GM21423 (cell line): ENCODE results near the gene ADIPOQ.
A peak's percentile ranks its signal among the peaks of the same experiment; 100 is the strongest.
"Not testable (repeated sequence)": the region's sequence is repeated elsewhere in the genome, so short reads cannot be mapped to it uniquely, and the experiment has no call there.

Experiments
- ATAC-seq: cut with Tn5 transposase; IDR thresholded peaks from one replicate; pipeline ENCODE4 v1.9.1; 2021; ENCODE audit warnings: mild to moderate bottlenecking, moderate library complexity; ENCODE audit not compliant: unreplicated experiment

Gene ADIPOQ

DNA sequence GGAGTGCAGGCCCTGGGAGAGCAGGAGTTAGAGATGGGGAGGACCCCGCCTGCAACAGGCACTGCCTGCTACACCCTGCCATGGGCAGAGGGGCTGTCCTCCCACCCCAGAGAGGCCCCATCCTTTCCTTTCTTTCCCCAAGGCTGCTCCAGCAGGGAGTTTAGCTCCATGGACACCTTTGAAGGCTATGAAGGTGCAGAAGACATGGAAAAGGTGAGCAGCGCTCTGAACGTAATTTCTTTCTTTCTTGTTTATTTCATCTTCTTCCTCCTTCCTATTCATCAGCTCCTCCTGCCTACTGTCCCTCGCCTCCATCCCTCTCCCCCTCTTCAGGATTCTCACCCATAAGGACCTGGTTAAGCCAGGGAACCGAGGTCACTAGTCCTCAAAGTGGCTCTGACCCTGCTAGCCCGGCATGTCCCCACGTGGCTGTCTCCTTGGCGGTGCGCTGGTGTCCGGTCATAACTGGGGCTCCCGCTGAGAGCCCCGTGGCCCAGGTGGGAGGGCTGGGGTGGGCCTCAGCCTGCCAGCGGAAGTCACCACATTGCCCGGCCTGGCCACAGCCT lies 16.0 kb upstream of the ADIPOQ start:
- ATAC-seq = no peak

DNA sequence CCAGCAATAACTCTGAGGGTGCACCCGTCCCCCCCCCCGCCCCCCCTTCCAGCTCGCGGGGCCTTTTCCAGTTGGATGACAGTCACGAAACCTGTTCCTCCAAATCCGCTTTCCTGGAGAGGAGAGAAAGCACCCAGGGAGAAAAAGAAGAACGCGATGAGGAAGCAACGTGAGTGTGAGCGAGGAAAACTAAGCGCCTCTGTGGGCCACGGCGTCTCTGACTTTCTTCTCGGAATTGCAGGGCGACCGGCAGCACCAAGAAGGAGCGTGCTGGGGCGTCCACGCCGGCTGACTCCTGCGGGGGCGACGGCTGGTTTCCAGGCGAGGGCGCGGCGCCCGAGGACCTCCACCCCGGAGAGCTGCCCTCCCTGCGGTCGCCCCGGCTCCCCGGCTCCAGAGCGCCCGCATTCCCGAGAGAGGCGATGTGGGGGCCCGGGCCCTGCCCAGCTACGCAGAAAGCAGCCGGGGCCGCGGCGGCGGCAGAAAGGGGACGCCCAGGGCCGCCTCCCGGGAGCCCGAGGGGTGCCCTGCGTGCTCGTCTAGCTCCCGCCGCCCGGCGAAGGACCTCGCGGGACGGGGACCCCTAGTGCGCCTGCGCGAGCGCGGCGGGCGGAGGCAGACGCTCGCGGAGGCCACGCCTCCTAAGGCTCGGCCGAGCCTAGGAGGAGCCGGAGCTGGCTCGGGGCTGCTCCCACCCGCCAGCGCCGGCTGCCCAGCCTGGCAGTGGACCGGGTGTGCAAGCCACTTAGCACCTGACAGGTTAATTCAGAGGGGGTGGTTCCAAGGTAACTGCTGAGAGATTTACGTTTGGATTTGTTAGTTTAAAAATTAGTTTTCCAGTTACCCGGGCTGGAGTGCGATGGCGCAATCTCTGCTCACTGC lies 15.3 kb upstream of the ADIPOQ start:
- ATAC-seq = peak; percentile 89

DNA sequence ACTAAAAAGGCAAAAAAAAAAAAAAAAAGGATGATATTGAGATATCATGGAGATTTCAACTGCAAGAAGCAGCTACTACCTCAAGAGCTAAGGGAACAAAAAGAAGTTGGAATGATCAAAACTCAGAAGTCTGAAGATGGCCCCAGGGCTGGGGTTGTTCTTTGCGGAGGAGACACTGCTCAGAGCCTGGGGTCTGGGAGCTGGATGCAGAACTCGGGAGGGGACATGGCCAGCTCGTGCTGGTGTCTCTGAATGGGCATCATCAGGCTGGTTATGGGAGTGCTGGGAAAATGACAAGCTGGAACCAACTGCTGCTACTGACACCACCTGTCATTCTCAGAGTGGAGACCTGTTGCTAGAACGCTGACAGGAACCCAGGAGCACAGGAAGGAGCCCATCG lies 14.2 kb upstream of the ADIPOQ start:
- ATAC-seq = no peak

DNA sequence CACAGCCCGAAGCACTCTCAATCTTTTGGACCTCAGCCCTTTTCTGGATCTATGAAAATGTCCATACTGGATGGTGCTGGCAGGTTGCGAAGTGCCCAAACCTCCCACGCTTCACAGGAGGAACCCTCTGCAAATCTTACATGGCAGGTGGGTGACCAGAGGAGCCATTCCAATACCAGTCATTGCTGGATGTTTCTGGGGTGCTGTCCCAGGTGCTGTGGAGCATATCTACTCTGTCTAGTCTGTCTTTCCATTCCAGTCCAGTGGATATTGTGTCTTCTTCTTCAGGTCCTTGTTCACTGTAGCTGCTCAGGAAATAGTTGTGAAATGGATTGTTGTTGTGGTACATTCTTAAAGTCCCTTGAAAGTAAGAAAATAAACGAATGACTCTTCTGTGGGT lies 10.7 kb upstream of the ADIPOQ start:
- no peak for ATAC-seq

DNA sequence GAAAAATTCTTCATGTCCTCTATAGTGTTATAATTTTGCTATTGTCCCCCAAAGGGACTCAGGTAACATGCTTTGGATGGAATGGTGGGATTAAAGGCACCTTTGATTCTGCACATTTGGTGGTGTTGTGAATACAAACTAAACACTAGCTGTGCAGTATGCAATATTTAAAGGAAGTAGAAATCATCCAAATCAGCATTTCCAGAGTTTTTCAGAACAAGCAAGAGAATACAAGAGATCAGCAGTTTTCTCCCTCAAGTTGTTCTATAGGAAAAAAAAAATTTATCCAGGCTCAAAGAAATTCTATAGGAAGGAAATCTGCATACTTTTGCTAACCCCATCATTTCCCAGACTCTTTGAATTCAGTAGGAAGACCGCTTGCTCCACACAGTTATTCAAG lies 10.2 kb upstream of the ADIPOQ start:
- no peak for ATAC-seq

DNA sequence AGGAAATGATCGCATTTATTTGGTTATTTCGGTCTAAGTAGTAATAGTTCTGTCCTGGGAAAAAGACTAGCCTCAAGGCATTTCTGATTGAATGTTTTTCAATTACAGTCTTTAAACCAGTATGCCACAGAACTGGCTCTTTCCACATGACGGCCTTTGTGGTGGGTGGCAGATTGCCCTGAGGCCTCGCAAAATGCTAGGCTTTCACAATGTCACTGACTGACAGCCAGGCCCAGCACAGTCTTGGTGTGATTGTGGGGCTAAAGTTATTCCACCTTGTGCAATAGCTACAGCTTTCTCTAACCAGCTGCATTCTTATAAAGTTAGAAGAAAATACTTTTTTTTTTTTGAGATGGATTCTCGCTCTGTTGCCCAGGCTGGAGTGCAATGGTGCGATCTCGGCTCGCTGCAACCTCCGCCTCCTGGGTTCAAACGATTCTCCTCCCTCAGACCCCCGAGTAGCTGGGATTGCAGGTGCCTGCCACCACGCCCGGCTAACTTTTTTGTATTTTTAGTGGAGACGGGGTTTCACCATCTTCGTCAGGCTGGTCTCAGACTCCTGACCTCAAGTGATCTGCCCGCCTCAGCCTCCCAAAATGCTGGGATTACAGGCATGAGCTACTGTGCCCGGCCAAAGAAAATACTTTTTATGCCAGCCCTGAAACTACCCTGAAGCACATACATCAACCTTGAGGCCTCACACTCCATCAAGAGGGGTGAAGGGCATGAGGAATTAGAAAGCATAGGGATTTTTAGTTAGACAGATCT lies 2.5 kb upstream of the ADIPOQ start:
- ATAC-seq = no peak

DNA sequence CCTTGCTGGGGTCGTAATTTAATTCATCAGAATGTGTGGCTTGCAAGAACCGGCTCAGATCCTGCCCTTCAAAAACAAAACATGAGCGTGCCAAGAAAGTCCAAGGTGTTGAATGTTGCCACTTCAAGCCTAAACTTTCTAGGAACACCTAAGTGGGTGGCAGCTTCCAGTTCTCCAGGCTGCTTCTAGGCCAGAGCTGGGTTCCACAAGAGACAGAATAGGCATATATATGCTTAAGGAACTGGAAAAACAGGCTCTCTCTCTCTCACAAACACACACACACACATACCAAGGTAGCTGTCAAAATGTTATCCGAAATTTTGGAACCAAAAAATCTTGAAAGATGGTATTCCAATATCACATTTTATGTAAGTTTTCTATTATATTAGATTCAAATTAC lies 890 bp upstream of the ADIPOQ start:
- no peak for ATAC-seq

DNA sequence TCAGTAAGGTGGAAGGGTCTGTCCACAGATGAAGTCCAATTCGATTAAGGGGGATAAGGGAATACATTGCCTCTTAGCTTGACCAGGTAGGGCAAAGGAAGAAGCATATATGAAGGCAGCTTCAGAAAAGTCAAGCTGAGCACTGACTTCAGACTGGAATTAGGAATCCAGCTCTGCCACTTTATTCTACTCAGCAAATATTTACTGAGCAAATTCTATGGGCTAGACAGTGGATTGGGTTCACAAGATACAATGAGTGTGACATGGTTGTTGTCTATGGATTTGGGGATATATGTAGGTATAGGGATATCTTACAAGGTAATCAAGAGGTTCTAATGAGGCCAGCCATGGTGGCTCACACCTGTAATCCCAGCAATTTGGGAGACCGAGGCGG lies 526 bp downstream of the ADIPOQ start:
- ATAC-seq = no peak

DNA sequence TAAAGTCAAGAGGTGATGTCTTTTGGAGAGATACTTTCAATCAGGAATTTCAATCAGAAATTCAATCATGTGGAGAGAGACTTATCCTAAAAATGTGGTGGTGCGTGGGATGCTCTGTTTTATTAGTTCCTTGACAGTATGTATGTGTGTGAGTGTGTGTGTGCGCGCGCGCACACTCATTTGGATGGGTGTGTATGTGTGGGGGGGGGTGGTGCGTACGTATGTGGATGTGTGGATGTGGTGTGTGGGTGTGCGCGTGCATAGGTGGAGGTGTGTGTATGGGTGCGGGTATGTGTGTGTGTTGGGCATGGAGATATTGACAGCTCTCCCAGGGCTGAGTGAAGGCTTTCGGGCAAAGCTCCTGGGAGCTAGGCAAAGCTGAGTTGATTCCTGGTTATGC lies 2.4 kb downstream of the ADIPOQ start:
- no peak for ATAC-seq

DNA sequence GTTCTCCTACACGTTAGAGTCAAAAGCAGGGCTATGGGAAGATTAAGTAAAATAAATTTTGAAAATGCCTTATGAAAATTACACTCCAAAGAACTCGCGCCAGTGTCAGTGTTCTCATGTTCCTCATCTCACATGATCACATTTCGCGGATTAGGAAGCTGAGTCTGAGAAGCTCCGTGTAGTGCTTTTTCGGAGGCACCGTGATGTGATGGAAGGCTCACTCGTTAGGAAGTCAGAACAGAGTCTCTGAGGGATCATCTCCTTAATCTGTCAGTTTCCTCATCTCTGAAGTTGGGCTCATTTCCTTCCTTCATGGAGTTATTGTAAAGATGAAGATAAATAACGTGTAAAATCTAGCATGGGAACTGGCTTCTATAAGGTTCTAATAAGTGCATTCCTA lies 3.2 kb downstream of the ADIPOQ start:
- ATAC-seq = no peak

DNA sequence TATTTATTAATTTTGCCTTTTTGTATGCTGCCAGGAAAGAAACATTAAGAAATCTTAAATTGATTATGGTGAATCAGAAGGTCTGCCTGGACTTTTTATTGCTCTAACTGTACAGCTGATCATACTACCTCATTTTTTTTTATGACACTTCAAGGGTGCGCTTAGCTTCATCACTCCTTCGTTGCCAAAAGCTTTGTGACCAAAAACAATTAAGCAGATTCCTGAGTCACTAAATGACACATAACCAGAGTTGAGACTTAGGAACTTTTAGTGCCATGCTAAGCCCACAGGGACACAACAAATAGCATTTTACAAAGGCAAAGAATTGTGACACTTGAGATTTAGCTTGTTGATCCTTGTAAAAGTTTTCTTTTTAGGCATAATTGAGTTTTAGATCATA lies 4.9 kb downstream of the ADIPOQ start:
- ATAC-seq = no peak

DNA sequence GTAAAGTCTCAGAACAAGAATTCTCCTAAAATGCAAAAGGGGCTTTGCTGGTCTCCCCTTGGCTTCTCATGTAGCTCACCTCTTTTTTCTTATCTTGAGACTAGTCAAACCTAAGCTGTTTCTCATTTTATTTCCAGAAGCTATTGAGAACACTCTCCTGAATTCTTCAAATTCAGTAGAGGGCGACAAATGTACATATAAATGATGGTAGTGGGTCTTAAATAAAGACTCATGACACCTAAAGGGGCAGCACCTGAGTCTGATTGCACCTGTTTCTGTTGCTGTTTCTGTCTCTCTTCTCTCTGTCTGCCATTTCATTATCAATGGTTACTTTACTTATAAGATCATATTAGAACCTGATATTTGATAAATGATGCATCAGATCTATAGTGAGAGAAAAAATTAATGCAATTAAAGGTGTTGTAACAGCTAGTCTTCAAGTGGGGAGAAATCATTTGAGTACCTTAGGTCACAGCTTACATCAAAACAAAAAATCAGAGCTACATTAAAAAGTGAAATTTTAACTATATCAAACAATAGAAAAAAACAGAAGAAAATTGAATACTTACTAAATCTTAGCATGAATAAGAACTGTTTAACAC lies 7.0 kb downstream of the ADIPOQ start:
- ATAC-seq = peak; percentile 62

DNA sequence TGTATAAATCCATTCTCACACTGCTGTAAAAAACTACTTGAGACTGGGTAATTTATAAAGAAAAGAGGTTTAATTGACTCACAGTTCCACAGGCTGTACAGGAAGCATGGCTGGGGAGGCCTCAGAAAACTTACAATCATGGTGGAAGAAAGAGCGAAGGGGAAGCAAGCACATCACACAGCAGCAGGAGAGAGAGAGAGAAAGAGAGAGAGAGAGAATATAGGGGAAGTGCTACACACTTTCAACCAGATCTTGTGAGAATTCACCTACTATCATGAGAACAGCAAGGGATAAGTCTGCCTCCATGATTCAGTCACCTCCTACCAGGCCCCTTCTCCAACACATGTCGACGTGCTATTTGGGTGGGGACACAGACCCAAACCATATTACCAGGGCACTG lies 9.3 kb downstream of the ADIPOQ start:
- ATAC-seq = not testable (repeated sequence)

DNA sequence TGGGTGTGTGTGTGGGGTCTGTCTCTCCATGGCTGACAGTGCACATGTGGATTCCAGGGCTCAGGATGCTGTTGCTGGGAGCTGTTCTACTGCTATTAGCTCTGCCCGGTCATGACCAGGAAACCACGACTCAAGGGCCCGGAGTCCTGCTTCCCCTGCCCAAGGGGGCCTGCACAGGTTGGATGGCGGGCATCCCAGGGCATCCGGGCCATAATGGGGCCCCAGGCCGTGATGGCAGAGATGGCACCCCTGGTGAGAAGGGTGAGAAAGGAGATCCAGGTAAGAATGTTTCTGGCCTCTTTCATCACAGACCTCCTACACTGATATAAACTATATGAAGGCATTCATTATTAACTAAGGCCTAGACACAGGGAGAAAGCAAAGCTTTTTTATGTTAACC lies 10.5 kb downstream of the ADIPOQ start:
- ATAC-seq = no peak

DNA sequence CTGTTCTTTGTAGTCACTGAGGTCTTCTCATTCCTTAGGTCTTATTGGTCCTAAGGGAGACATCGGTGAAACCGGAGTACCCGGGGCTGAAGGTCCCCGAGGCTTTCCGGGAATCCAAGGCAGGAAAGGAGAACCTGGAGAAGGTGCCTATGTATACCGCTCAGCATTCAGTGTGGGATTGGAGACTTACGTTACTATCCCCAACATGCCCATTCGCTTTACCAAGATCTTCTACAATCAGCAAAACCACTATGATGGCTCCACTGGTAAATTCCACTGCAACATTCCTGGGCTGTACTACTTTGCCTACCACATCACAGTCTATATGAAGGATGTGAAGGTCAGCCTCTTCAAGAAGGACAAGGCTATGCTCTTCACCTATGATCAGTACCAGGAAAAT lies 11.6 kb downstream of the ADIPOQ start:
- ATAC-seq = no peak

DNA sequence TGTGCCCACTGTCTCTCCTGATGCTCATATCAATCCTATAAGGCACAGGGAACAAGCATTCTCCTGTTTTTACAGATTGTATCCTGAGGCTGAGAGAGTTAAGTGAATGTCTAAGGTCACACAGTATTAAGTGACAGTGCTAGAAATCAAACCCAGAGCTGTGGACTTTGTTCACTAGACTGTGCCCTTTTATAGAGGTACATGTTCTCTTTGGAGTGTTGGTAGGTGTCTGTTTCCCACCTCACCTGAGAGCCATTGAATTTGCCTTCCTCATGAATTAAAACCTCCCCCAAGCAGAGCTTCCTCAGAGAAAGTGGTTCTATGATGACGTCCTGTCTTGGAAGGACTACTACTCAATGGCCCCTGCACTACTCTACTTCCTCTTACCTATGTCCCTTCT lies 12.4 kb downstream of the ADIPOQ start:
- ATAC-seq = no peak

DNA sequence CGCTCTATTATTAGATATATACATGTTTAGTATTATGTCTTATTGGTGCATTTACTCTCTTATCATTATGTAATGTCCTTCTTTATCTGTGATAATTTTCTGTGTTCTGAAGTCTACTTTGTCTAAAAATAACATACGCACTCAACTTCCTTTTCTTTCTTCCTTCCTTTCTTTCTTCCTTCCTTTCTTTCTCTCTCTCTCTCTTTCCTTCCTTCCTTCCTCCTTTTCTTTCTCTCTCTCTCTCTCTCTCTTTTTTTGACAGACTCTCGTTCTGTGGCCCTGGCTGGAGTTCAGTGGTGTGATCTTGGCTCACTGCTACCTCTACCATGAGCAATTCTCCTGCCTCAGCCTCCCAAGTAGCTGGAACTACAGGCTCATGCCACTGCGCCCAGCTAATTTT lies 15.2 kb downstream of the ADIPOQ start:
- ATAC-seq = no peak

DNA sequence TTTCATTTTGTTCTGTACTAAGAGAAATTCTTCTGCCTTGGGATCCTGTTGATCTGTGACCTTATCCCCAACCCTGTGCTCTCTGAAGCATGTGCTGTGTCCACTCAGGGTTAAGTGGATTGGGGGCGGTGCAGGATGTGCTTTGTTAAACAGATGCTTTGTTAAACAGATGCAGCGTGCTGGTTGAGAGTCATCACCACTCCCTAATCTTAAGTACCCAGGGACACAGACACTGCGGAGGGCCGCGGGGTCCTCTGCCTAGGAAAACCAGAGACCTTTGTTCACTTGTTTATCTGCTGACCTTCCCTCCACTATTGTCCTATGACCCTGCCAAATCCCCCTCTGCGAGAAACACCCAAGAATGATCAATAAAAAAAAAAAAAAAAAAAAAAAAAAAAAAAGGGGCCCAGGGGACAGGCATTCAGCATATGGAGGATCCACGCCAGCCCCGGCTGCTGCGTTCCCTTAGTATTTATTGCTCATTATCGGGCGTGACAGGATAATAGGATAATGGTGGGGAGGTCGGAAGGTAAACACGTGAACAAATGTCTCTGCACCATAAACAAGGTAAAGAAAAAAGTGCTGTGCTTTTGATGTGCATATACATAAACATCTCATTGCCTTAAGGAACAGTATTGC lies 22.8 kb downstream of the ADIPOQ start:
- ATAC-seq = not testable (repeated sequence)

DNA sequence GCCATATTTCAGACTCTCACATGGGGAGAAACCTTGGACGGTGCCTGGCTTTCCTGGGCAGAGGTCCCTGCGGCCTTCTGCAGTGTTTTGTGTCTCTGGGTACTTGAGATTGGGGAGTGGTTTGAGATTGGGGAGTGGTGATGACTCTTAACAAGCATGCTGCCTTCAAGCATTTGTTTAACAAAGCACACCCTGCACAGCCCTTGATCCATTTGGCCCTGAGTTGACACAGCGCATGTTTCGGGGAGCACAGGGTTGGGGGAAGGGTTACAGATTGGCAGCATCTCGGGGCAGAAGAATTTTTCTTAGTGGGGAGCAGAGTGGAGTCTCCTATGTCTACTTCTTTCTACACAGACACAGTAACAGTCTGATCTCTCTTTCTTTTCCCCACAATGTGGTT lies 23.6 kb downstream of the ADIPOQ start:
- not testable (repeated sequence) for ATAC-seq

DNA sequence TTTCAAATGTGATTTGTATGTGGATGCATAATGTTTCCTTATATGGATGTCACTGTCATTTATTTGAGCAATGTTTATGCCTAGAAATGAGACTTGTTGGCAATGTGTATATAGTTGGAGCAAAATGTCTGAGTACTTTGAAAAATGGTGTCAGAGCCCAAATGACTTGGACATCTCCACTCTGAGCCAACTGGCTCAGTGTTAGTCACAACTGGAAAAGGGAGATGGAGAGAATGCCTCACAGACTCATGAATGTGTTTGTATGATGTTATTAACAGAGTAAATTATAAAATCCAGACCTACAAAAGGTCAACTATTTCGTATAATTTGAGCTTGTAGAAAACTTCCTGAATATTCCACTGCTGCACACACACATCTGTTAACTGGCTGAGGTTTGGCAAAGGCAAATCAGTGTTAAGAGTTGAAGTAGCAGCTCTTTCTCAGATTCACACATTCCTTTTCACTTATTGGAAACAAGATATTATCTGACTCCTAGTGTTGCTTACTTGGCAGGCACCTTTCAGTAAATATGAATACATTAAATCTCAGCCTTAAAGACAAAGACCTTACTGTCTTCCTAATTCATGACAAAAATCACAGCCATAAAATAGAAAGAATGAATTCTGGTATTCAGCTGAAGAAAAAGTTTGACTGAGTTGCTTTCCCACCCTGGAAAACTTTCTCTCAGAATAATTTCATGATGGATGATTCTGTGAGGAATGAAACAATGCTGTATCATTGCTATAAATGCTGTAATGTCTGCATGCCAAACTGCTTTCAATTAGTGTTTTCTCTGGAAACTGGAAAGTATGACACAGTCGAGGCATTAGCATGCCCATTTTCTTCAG lies 27.0 kb downstream of the ADIPOQ start:
- no peak for ATAC-seq
